HEK293T (cell line): ENCODE measurements around the gene GAB4.
A peak's percentile ranks its signal among the peaks of the same experiment; 100 is the strongest.

Experiments used
- CTCF ChIA-PET: fragments of 350-600 bp; formaldehyde crosslinking; extraction: SDS; loops from one replicate; lab custom pipeline; 2021; ENCODE audit warnings: antibody characterized with exemption, inconsistent platforms; lab: Yijun Ruan, JAX
- POLR2A ChIA-PET: fragments of 350-600 bp; formaldehyde crosslinking; extraction: SDS; loops from one replicate; lab custom pipeline; 2020; ENCODE audit warnings: antibody characterized with exemption, inconsistent platforms; lab: Yijun Ruan, JAX
- DNase-seq: peaks from one replicate; pipeline ENCODE4 v3.0.0; 2012; ENCODE audit warnings: mixed read lengths; ENCODE audit errors: extremely low spot score
- ARNT ChIP-seq: fragments of 450-650 bp; IDR thresholded peaks from 2 replicates; pipeline ENCODE4 v1.6.1; 2017; ENCODE audit warnings: mild to moderate bottlenecking
- BHLHE40 ChIP-seq: fragments of 450-650 bp; IDR thresholded peaks from 2 replicates; pipeline ENCODE4 v1.6.1; 2016; ENCODE audit warnings: mild to moderate bottlenecking, moderate library complexity, borderline replicate concordance
- CTBP1 ChIP-seq: fragments of 450-650 bp; IDR thresholded peaks from 2 replicates; pipeline ENCODE4 v1.6.1; 2016; ENCODE audit warnings: borderline replicate concordance
- ELF4 ChIP-seq: fragments of 450-650 bp; IDR thresholded peaks from 2 replicates; pipeline ENCODE4 v1.6.1; 2017; ENCODE audit warnings: antibody characterized with exemption
- FOXA1 ChIP-seq: fragments of 450-650 bp; IDR thresholded peaks from 2 replicates; pipeline ENCODE4 v1.6.1; 2016; ENCODE audit warnings: mild to moderate bottlenecking
- FOXK2 ChIP-seq: fragments of 450-650 bp; IDR thresholded peaks from 2 replicates; pipeline ENCODE4 v1.6.1; 2016; ENCODE audit warnings: mild to moderate bottlenecking
- FOXM1 ChIP-seq: fragments of 450-650 bp; IDR thresholded peaks from 2 replicates; pipeline ENCODE4 v1.6.1; 2017; ENCODE audit warnings: mild to moderate bottlenecking, borderline replicate concordance
- HDGF ChIP-seq: fragments of 450-650 bp; IDR thresholded peaks from 2 replicates; pipeline ENCODE4 v1.6.1; 2017; ENCODE audit warnings: antibody characterized with exemption, borderline replicate concordance
- L3MBTL2 ChIP-seq: fragments of 450-650 bp; conservative IDR thresholded peaks from 2 replicates; pipeline ENCODE4 v1.6.1; 2016; ENCODE audit warnings: mild to moderate bottlenecking
- LEF1 ChIP-seq: fragments of 450-650 bp; IDR thresholded peaks from 2 replicates; pipeline ENCODE4 v1.6.1; 2017; ENCODE audit warnings: mild to moderate bottlenecking, borderline replicate concordance
- NFRKB ChIP-seq: fragments of 450-650 bp; IDR thresholded peaks from 2 replicates; pipeline ENCODE4 v1.6.1; 2016; ENCODE audit warnings: mild to moderate bottlenecking, moderate library complexity
- PKNOX1 ChIP-seq: fragments of 450-650 bp; IDR thresholded peaks from 2 replicates; pipeline ENCODE4 v1.6.1; 2016
- SP1 ChIP-seq: fragments of 450-650 bp; IDR thresholded peaks from 2 replicates; pipeline ENCODE4 v1.6.1; 2017
- SUZ12 ChIP-seq: fragments of 450-650 bp; IDR thresholded peaks from 2 replicates; pipeline ENCODE4 v1.6.1; 2016; ENCODE audit warnings: mild to moderate bottlenecking
- TARDBP ChIP-seq: fragments of 450-650 bp; IDR thresholded peaks from 2 replicates; pipeline ENCODE4 v1.6.1; 2016
- ZNF384 ChIP-seq: fragments of 450-650 bp; IDR thresholded peaks from 2 replicates; pipeline ENCODE4 v1.6.1; 2016

Gene GAB4

DNA sequence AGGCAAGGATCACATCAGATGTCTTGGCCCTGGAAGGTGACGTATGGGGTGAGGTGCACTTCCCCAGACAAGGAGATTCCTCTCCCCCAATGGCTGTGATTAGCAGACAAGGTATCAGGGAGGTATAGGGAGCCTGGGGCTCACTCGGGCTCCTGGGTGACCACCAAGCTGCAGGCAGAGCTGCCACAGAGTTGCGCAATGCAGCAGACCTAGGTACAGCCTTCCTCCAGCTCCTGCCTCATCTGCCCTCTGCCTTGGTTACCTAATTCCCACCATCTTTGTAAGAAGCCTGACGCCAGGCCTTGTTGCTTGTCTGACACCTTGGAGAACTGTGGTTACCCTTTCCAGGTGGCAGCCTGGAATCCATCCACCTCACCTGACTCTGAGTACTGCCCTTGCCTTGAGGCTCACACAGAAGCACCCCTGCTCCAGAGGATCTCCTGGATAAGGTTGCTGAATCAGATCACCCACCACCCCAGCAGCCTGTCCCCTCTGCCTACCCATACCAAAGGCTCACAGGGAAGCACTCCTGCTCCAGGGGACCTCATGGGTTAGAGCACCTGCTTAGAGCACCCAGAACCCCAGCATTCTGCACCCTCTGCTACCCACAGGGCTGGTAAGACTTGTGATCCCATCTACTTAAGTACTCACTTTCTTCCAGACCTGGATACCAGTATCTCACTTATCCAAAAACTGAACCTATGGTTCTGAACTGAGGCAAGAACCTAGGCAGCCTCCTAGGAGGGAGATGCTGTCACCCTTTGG is 40.4 kb downstream of the GAB4 start:
- ChIA-PET CTCF (no interaction called here), POLR2A (no interaction called here)
- no peak for DNase-seq
- TF ChIP-seq TARDBP, result no peak

DNA sequence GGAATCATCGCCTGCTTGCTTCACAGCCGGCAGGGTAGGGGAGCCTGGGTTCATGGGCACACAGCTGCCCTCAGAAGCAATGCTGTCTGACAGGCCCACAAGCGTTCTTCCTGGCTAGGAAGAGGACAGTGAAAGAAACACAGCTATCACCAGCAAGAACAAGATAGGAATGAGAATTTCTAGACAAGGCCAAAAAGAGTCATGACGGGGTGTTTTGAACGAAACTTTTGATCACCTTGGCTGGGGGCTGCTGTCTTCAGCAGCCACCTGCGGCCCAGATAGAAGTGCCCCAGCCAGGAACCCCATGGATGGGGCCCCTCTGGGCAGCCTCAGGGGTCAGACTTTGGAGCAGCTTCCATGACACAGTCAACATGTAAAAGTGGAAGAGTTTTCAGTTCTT is 41.8 kb downstream of the GAB4 start:
- DNase-seq, result no peak
- TF ChIP-seq CTBP1 (no peak), ARNT (no peak), ELF4 (no peak)
- POLR2A ChIA-PET, result no interaction called here
- CTCF ChIA-PET, result no interaction called here

- TF ChIP-seq ZNF384 (no peak), BHLHE40 (no peak), ARNT (no peak), ELF4 (no peak), FOXA1 (no peak), HDGF (no peak), TARDBP (no peak), CTBP1 (no peak), FOXM1 (no peak), NFRKB (no peak), SP1 (no peak), PKNOX1 (no peak), FOXK2 (no peak), SUZ12 (no peak), L3MBTL2 (no peak)
- ChIA-PET POLR2A (no interaction called here), CTCF (no interaction called here)
- DNase-seq, result no peak
Measured at GRCh38 chr22:16965560-16965959, 42.5 kb downstream of the GAB4 start.

GRCh38 chr22:16965083-16965482 is 42.9 kb downstream of the GAB4 start:
- no peak for DNase-seq
- ChIA-PET POLR2A (no interaction called here), CTCF (no interaction called here)
- no peak for TF ChIP-seq ZNF384
- no peak for TF ChIP-seq SP1
- TF ChIP-seq FOXM1, result no peak
- TF ChIP-seq FOXA1, result no peak
- no peak for TF ChIP-seq BHLHE40

DNA sequence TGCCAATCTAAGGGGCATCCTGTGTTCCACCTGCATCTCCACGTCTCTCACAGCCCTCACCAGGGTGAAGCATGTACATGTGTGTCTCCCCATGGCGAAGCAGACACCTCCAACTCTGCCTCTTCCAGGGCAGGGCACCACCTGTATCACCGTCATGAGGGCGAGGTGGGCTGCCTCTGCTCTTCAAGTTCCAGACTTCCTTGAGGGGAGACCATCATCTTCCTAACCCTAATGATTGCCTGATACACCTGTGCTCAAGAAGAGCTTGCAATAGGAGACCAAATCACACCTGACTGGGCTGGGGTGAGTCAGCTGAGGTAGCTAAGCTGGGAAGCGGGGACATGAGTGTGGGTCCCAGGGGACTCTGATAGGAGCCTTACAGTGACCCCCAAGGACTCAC is 43.7 kb downstream of the GAB4 start:
- peak; percentile 5 for DNase-seq
- POLR2A ChIA-PET, result no interaction called here
- TF ChIP-seq LEF1 (no peak), TARDBP (no peak), PKNOX1 (no peak), SUZ12 (no peak), FOXM1 (no peak), CTBP1 (no peak), FOXA1 (no peak), BHLHE40 (no peak), FOXK2 (no peak), SP1 (no peak)
- CTCF ChIA-PET, result no interaction called here

DNA sequence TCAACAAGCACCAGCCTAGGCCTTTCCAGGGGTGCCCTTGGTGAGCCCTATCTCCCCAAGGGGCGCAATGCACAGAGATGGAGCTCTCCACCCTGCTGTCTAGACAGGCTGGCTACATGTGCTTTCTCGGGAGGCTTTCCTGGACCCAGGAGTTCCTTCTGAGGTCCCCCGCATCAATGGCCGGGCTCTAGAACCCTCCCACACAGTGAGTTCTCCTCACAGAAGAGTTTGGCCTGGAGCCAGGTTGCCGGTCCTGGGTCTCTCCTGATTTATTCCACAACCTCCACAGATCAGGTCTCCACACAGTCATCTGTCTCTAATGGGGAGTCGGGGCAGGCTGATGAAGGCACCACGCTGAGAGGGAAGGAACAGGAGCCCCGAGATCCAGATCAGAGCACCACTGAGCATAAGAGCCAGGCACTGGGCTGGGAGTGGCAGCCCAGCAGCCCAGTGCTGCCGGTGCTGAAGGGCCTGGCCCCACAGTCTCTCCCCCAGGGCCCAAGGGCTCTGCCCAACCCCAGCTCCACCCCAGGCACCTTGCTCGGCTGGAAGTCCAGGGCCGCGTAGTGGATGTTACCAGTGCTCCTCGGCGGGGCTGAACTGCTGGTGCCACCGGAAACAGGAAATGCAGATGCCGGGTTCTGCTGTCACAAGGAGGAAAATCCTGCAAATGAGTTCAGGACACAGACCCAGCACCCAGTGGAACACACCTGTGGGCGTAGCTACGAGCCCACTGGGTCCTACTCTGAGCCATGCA is 44.7 kb downstream of the GAB4 start:
- TF ChIP-seq CTBP1 (no peak), BHLHE40 (no peak), FOXM1 (no peak), SP1 (no peak), FOXA1 (no peak), ARNT (no peak), ELF4 (no peak), L3MBTL2 (no peak), LEF1 (no peak), FOXK2 (no peak), SUZ12 (no peak), HDGF (no peak), PKNOX1 (no peak), ZNF384 (no peak)
- POLR2A ChIA-PET, result no interaction called here
- CTCF ChIA-PET, result no interaction called here
- DNase-seq, result peak; percentile 6
